OCI-LY7 (cell line): Measurements from ENCODE around the gene MIP.
"Not testable (repeated sequence)": the region's sequence is repeated elsewhere in the genome, so short reads cannot be mapped to it uniquely, and the experiment has no call there.

ENCODE experiments used
- CTCF ChIP-seq: fragments of 200-600 bp; sonication (generic); conservative IDR thresholded peaks from 2 replicates; pipeline ENCODE4 v1.5.1; 2014; ENCODE audit warnings: mild to moderate bottlenecking, antibody characterized with exemption, low read length, moderate library complexity, mixed read lengths
- EZH2phosphoT487 ChIP-seq: fragments of 200-600 bp; sonication (generic); IDR thresholded peaks from 2 replicates; pipeline ENCODE4 v1.6.1; 2018; ENCODE audit warnings: low read depth, borderline replicate concordance, mild to moderate bottlenecking, mixed run types, antibody characterized with exemption, low read length, moderate library complexity, mixed read lengths

GRCh38 chr12:56494481-56494880 is 40.0 kb upstream of the MIP start:
- TF ChIP-seq CTCF, EZH2phosphoT487: not testable (repeated sequence)
